ENCODE measurements around the gene PECR.
A peak's percentile ranks its signal among the peaks of the same experiment; 100 is the strongest.
"Not testable (repeated sequence)": the region's sequence is repeated elsewhere in the genome, so short reads cannot be mapped to it uniquely, and the experiment has no call there.

PECR gene

GRCh38 chr2:216023055-216023648 lies 58.5 kb downstream of the PECR start:
- DNase-seq: peak; percentile 33

DNA sequence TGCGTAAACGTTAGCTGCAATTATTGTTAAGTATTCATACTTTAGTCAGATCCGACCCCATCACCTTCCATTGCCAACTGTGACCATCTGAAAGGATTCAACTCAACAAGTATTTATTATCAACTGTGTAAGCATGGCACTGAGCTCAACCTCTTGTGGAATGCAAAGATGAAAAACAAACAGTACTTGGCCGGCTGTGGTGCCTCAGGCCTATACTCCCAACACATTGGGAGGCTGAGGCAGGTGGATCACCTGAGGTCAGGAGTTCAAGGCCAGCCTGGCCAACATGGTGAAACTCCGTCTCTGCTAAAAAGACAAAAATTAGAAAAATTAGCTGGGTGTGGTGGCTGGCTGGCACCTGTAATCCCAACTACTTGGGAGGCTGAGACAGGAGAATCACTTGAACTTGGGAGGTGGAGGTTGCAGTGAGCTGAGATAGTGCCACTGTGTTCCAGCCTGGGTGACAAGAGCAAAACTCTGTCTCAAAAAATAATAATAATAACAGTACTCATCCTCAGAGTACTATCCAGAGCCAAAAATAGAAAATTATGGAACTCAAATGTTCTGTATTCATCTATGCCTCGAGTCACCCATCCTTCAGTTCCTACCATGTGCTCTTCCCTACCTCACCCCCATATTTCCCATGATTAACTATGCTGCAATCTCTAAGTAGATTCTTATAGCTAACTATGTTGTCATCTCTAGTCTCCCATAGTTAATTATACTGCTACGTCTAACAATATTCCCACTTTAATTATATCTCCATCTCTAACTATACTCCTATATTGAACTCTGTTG lies 59.6 kb downstream of the PECR start:
- DNase-seq: no peak

GRCh38 chr2:216018709-216019108 lies 62.9 kb downstream of the PECR start:
- no peak for DNase-seq

DNA sequence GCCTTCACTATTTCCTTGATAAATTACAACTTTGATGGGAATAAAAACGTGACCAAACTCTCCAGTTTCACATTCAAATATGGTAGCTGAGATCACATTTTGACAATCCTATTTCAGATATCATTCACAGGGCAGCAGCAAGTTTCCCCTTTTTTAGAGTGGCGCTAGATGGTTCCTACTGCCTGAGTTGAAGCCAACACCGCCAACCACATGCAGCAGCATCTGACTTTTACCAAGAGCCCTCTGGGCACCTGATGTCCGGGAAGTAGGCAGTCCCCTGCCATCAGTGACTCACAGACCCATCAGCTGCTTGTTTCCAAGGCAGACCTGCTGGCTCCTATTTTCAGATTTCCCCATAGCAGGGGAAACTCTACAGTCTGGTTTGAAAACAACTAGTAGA lies 64.2 kb downstream of the PECR start:
- no peak for DNase-seq

DNA sequence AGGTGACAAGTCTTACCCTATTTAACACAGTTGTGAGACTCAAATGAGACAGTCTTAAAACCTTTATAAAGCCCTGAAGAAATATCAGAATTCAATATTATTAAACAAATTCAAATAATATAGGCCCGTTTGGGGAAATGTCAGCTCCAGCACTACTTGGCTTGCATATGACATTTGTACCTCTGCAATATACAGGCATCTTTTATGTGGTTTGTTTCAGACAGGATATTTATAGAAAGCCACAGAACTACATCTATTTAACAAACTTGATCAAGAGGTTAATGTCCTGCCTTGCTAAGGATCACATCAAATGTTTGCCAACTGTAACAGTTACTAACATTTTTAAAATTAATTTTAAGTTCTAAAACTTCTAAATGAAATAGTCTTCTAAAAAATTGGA lies 65.0 kb downstream of the PECR start:
- no peak for DNase-seq

GRCh38 chr2:216015722-216016464 lies 65.7 kb downstream of the PECR start:
- DNase-seq: no peak

- no peak for DNase-seq
Observed at GRCh38 chr2:216014986-216015385, 66.6 kb downstream of the PECR start.

GRCh38 chr2:216014006-216014405 lies 67.6 kb downstream of the PECR start:
- DNase-seq: no peak

DNA sequence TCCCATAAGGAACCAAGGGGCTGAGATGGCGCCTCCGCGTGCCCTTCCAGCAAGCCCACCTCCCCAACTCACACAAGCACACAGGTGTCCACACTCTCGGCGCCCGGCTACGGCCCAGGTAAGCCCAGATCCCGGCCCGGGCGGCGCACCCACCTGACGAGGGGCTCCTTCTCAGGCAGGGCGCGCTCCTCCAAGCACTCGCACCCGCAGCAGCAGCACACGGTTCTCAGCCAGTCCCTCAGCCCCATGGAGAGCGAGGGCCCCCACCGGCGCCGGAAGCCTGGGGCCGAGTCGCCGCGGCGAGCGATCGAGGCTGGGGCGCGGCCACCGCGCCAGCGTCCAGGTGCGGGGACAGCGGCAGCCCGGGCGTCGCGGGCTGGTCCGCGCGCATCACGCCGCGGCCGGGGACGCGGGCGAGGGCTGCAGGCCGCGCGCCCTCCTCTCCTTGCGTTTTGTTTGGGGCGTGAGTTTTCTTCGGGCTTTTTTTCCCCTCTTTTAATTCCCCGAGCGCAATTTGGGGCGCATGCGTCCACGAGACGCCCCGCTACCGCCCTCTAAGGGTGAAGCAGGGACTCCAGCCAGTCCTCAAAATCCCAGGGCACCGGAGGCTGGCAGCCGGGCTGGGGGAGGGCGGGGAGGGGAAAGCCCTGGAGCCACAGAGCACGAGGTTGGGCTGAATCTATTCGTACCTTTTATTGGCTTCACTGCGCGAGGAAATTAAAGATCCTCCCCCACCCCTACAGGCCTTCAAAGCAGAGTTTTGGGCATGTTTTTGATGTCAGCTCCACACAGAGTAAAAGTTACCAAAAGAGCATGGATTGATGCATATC lies 68.3 kb downstream of the PECR start, which contains the start of gene MREG:
TSS of gene MREG (minus strand) at position 472 of the 830 bp plus-strand sequence. CDS start at position 248, 224 bp downstream.
- peak; percentile 55 for DNase-seq

DNA sequence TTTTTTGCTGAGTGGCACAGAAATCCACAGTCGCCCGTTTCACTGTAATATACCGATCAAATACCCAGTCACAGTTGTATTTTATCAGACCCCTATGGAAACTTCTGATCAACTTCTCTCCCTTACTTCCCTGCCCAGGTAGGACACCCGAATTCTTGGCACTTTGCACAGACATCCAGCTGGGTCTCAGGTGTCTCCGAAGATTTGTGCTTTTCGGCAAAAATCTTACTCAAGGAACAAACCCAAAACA lies 68.9 kb downstream of the PECR start:
- DNase-seq: no peak

DNA sequence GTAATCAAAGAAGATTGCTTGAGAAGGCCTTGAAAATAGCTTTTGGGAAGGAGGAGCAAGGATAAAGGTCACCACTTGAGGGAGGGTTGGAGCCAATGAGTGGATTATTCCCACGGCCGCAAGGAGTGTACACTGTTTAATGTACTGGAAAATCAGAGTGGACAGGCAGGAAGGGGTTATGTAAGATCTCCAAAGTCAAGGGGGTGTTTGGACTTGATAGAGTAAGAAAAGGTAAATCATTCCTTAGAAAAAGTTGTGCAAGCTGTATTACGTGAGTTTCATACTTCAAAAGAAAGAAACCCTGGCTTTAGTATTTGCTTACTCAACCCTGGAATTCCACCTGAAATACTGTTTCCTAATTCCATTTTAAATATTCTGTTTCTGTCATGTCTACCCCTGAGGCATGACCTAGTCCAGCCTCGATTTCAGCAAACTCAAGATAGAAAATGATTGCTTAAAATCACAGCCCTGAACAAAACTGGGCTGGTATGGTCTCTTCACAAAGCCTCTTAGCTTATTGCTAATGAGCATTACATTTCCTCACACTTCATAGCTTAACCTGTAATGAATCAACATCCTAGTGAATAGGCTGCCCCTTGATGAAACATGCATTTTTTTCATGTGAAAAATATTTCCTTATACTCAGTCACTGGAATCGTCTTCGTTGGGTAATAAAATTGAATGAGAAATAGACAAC lies 69.3 kb downstream of the PECR start:
- DNase-seq: peak; percentile 86

DNA sequence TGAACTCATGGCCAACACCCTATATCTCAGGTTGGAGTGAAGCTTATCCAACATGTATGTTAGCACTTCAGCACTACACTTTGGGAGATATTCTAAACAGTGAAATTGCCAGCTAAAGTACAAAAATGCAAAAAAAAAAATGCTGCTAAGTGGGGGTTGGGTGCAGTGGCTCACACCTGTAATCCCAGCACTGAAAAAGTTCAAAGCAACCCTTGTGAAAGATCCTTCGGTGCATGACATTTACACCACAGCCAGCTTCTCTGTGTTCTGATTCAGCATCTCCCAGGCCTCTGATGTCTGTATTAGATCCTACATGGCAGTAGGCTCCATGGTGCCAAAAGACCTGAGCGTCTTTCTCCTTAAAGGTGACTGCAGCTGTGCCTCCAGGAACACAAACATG lies 72.4 kb downstream of the PECR start:
- DNase-seq: not testable (repeated sequence)

- no peak for DNase-seq
Observed at GRCh38 chr2:216008387-216008786, 73.2 kb downstream of the PECR start.

DNA sequence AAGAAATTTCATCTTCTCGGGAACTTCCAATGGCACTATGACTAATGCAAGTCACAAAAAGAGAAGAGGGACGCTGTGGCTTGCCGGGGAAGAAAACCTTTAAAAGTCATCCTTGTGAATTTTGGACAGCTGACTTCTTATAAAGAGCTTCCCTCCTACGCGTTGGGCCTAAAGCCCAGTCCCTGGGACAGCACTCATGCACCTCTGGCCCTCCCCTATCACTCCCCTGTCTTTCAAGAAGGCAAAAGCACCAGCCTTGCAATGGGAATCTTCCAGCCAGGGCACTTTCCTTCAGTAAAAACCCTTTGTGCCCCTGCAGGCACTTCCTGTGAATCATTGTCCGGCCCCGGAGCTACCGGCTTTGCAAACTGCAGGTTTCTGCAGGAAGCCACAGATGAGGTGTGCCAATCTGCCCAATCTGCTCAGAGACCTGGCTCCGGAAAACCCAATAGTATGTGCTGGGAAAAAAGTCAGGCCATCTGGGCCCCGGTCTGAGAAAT lies 75.4 kb downstream of the PECR start:
- DNase-seq: peak; percentile 22

GRCh38 chr2:216004697-216005283 lies 76.8 kb downstream of the PECR start:
- DNase-seq: no peak

GRCh38 chr2:216003876-216004696 lies 77.5 kb downstream of the PECR start:
- no peak for DNase-seq

- DNase-seq: no peak
Observed at GRCh38 chr2:216002693-216003092, 78.9 kb downstream of the PECR start.

- no peak for DNase-seq
Observed at GRCh38 chr2:216002101-216002678, 79.4 kb downstream of the PECR start.

DNA sequence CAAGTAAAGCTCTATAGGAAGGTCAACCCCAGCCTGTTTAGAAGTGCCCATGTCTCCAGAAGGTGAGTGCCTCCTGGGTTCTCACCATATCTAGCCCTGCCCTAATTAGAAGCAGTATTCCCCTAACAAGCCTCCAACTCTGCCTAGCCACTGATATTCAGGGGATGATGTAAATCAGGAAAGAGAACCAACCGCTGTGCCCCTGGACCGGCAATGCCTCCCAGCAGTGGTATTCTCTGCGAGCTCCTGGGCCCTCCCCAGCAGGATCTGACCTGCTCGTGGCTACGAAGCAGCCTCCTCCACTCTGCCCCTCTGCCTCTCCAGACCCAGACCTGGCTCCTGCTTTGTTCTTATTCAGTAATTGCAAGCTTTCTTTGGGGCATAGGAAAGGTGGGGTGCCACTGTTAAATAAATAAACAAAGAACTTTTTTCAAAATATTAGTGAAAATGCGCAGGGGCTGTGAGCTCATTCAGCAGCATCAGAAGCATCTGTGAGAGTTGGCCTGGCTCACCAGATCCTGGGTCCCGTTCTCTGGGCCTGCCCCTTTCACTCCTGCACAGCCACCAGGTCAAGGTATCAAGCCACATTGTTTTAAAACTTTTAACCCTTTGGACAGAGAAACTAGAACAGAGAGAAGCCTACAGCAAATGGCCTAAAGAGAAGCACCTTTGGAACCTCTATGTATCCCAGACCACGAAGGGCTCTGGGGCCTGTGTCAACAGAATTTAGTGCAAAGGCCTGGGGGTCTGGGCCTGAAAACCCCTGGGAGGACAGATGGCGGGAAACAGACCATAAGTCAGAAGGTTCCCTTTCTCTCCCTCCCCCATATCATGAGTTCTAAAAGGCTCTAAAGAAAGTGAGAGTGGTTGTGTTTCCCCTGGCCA lies 80.2 kb downstream of the PECR start:
- no peak for DNase-seq

GRCh38 chr2:215998636-215999035 lies 83.0 kb downstream of the PECR start:
- DNase-seq: no peak

All from kidney glomerular epithelial cell (primary cell).